ENCODE results near the gene CNTN1. TPM values are rescaled to one million over a fixed set of nuclear protein-coding genes. Genes with fewer than 3 reads are reported as not detected.

Gene CNTN1
- total and polyA plus RNA-seq, 11 donors = 0.01 to 0.66 (median 0.20) TPM; not detected in 2

DNA sequence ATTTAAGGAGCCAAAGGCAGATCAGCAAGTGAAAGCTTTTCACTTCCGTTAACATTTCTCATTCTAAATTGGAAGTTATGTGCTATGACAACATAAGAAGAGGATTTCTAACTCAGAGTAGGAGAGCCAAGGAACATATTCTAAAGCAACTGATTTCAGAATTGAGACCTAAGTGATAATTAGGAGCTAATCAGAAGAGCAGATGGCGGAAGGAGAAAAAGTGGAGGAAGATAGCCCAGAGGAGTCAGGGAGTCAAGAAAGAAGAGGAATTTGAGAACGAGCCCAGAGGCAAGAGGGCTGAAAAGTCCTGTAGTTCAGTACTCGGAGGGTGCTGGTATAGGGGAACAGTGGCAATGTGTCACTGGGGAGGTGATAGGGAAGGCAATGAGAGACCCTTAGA is 162.4 kb downstream of the CNTN1 start:
- Histone ChIP-seq H3K27me3 (no peaks in the 10 kb centered on the region), H3K9me3 (no peaks in the 10 kb centered on the region), H3K27ac (no peak overlapping the region), H3K36me3 (no peaks in the 10 kb centered on the region), H3K4me1 (no peaks in the 10 kb centered on the region), H3K4me3 (no peak overlapping the region)
- intact Hi-C loops (cut with DNase I) = no loop called here
- TF ChIP-seq, protein P1, sequence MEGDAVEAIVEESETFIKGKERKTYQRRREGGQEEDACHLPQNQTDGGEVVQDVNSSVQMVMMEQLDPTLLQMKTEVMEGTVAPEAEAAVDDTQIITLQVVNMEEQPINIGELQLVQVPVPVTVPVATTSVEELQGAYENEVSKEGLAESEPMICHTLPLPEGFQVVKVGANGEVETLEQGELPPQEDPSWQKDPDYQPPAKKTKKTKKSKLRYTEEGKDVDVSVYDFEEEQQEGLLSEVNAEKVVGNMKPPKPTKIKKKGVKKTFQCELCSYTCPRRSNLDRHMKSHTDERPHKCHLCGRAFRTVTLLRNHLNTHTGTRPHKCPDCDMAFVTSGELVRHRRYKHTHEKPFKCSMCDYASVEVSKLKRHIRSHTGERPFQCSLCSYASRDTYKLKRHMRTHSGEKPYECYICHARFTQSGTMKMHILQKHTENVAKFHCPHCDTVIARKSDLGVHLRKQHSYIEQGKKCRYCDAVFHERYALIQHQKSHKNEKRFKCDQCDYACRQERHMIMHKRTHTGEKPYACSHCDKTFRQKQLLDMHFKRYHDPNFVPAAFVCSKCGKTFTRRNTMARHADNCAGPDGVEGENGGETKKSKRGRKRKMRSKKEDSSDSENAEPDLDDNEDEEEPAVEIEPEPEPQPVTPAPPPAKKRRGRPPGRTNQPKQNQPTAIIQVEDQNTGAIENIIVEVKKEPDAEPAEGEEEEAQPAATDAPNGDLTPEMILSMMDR (IDR thresholded peaks at IDR 0.05) = no peak
- TF ChIP-seq POLR2A (IDR thresholded peaks at IDR 0.05) = no peak
- 31 to 43% (median 36%) methylated on average over 4 of the region's 4 CpGs for WGBS, 4 donors
- ATAC-seq (no peak), DNase-seq (no peak)

DNA sequence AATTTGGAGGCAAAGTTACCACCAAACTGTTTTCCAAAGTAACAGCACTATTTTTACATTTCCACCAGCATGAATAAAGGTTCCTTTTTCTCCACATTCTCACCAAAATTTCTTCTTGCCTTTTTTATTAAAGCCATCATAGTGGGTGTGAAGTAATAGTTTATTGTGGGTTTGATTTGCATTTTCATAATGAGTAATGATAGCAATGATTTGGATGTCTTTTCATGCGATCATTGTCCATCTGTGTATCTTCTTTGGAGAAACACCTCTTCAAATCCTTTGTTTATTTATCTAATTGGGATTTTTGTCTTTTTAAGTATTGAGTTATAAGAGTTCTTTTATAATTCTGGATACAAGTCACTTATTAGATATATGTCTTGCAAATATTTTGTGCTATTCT is 172.7 kb downstream of the CNTN1 start:
- Histone ChIP-seq H3K4me1 (no peaks in the 10 kb centered on the region), H3K4me3 (no peak overlapping the region), H3K36me3 (no peaks in the 10 kb centered on the region), H3K27ac (no peak overlapping the region), H3K27me3 (no peaks in the 10 kb centered on the region), H3K9me3 (no peaks in the 10 kb centered on the region)
- ATAC-seq = no peak
- no peak for DNase-seq
- intact Hi-C loops (cut with DNase I) = no loop called here
- TF ChIP-seq, protein P1 (IDR thresholded peaks at IDR 0.05) = no peak
- no peak for TF ChIP-seq POLR2A (IDR thresholded peaks at IDR 0.05)
- 81 to 94% (median 82%) methylated on average over 1 of the region's 1 CpG for WGBS, 4 donors

DNA sequence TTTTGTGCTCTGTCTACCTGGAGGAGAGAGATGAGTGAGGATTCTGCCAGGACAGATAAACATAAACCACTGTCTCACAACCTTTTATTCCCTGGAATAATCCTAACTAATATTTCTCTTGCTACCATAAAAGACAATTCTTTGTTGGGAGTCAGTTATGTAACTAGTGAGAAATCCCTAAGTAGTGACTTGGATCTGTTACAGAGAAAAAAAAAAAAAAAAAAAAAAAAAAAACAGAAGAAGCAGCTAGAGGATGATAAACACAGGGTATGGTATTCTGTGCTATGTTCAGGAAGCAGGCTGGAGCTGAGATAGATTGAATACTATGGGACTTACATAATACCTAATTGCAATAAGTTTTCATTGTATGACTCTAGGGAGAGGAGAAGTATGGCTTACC is 178.7 kb downstream of the CNTN1 start:
- Histone ChIP-seq H3K27ac (no peak overlapping the region), H3K4me3 (no peak overlapping the region), H3K4me1 (no peaks in the 10 kb centered on the region), H3K9me3 (no peaks in the 10 kb centered on the region), H3K36me3 (no peaks in the 10 kb centered on the region), H3K27me3 (no peaks in the 10 kb centered on the region)
- no peak for ATAC-seq
- no peak for DNase-seq
- intact Hi-C loops (cut with DNase I) = no loop called here
- TF ChIP-seq POLR2A (IDR thresholded peaks at IDR 0.05) = no peak
- TF ChIP-seq, protein P1 (IDR thresholded peaks at IDR 0.05) = no peak

DNA sequence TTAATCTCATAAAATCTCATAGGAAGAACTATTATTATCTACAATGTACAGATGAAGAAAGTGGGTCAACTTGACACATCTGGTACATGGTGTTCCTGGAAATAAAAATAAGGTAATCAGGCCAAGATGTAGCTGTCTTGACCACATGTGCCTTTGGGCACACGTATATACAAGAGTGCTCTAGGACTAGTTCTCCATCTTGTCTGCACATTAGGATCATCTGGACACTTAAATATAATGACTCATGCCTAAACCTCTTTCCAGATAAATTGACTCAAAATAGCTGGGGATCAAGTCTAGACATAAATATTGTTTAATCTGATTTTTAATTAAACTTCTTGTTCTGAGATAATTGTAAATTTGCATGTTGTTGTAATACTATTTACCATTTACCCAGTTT is 182.6 kb downstream of the CNTN1 start:
- Histone ChIP-seq H3K27ac (no peak overlapping the region), H3K36me3 (no peaks in the 10 kb centered on the region), H3K27me3 (no peaks in the 10 kb centered on the region), H3K4me1 (no peaks in the 10 kb centered on the region), H3K9me3 (no peaks in the 10 kb centered on the region), H3K4me3 (no peak overlapping the region)
- intact Hi-C loops (cut with DNase I) = no loop called here
- 54 to 67% (median 60%) methylated on average over 1 of the region's 1 CpG for WGBS, 4 donors
- no peak for TF ChIP-seq POLR2A (IDR thresholded peaks at IDR 0.05)
- TF ChIP-seq, protein P1 (IDR thresholded peaks at IDR 0.05) = no peak
- DNase-seq (no peak), ATAC-seq (no peak)
